Left colon (tissue), 2 donors: ENCODE measurements around the gene INO80C. TPM values are rescaled to one million over a fixed set of nuclear protein-coding genes. Genes with fewer than 3 reads are reported as not detected.

Source experiments
- total RNA-seq, 2 donors: library from RNA; stranded (reverse); fragmentation: NEBNext Ultra II Directional; extraction: Animal tissue kit (Norgen Biotek cat#: 25700); gene quantifications; one replicate each; pipeline ENCODE4 v1.2.1, GENCODE V29; 2021
- donor health status: DM: no; HTN: no; CAD: no.
- donor health status: DM: yes; HTN: yes; CAD: no.

INO80C gene
- total RNA-seq, 2 donors from 2014 or later: 35.2 to 37.5 TPM

Other genes with a start within 250 kb of the INO80C start
- gene ZSCAN30, start 207.7 kb downstream of the INO80C start, total RNA-seq: 10 to 100 TPM; 12.9 to 13.0 TPM
- 10 to 100 TPM; 39.3 to 43.6 TPM for gene ZNF24, start 153.5 kb downstream of the INO80C start, total RNA-seq
- gene ZNF396, start 120.6 kb downstream of the INO80C start, total RNA-seq: 1 to 10 TPM; 3.7 to 4.4 TPM
- 100 to 1,000 TPM; 121 to 143 TPM for gene GALNT1, start 83.8 kb upstream of the INO80C start, total RNA-seq